IMR-90 (cell line): ENCODE results near the gene HOXD8. TPM values are rescaled to one million over a fixed set of nuclear protein-coding genes. Genes with fewer than 3 reads are reported as not detected.

Experiments
- ATAC-seq: fragments of 200-7000 bp; cut with Tn5 transposase; 2 replicates; pipeline ENCODE4 v1.9.1; 2020; ENCODE audit warnings: low read depth, mild to moderate bottlenecking, moderate library complexity
- BruUV-seq: library from RNA; stranded (reverse); fragments of 400-500 nt; replicated peaks from 2 replicates; lab custom pipeline; 2021; lab: Mats Ljungman, UMichigan
- CTCF ChIA-PET: fragments of 300-600 bp; formaldehyde crosslinking; extraction: SDS; loops from one replicate; lab custom pipeline; 2021; ENCODE audit warnings: antibody characterized with exemption; lab: Yijun Ruan, JAX
- POLR2A ChIA-PET: fragments of 300-600 bp; sonication (Branson Sonifier 250); formaldehyde crosslinking; loops from one replicate; lab custom pipeline; 2022; ENCODE audit warnings: antibody characterized with exemption; ENCODE audit not compliant: unreplicated experiment; lab: Charles Lee
- DNase-seq: peaks from one replicate; pipeline ENCODE4 v3.0.0; 2013
- H2AFZ ChIP-seq: replicated peaks from 2 replicates; pipeline ENCODE3; 2013; ENCODE audit warnings: low read length, mild to moderate bottlenecking; ENCODE audit not compliant: poor library complexity
- H2AK5ac ChIP-seq: 2 replicates; pipeline ENCODE4 v1.6.1; 2013; ENCODE audit warnings: low read depth, low read length, inconsistent platforms
- H2AK9ac ChIP-seq: replicated peaks from 2 replicates; pipeline ENCODE3; 2013; ENCODE audit warnings: mild to moderate bottlenecking, low read depth, low read length, moderate library complexity; ENCODE audit not compliant: poor library complexity
- H2BK120ac ChIP-seq: 2 replicates; pipeline ENCODE4 v1.6.1; 2013; ENCODE audit warnings: low read depth, low read length, inconsistent platforms
- H2BK15ac ChIP-seq: 3 replicates; pipeline ENCODE4 v1.6.1; 2013; ENCODE audit warnings: low read depth, low read length, inconsistent platforms
- H2BK20ac ChIP-seq: 2 replicates; pipeline ENCODE4 v1.6.1; 2013; ENCODE audit warnings: low read depth, mild to moderate bottlenecking, inconsistent platforms, low read length, moderate library complexity
- H2BK5ac ChIP-seq: 2 replicates; pipeline ENCODE4 v1.6.1; 2013; ENCODE audit warnings: mild to moderate bottlenecking, low read depth, low read length, inconsistent platforms; ENCODE audit not compliant: poor library complexity, severe bottlenecking
- H3K14ac ChIP-seq: replicated peaks from 2 replicates; pipeline ENCODE4 v1.6.1; 2013; ENCODE audit warnings: low read depth, low read length, inconsistent platforms
- H3K18ac ChIP-seq: 2 replicates; pipeline ENCODE4 v1.6.1; 2013; ENCODE audit warnings: low read depth, low read length, control low read depth
- H3K23ac ChIP-seq: 2 replicates; pipeline ENCODE4 v1.6.1; 2013; ENCODE audit warnings: low read depth, low read length, inconsistent platforms
- H3K27ac ChIP-seq: 2 replicates; pipeline ENCODE4 v1.5.1; 2013; ENCODE audit warnings: mild to moderate bottlenecking, control low read depth, low read length; ENCODE audit not compliant: insufficient read depth
- H3K27me3 ChIP-seq: 2 replicates; pipeline ENCODE4 v1.6.1; 2013; ENCODE audit warnings: low read length; ENCODE audit not compliant: control insufficient read depth, insufficient read depth
- H3K36me3 ChIP-seq: 2 replicates; pipeline ENCODE4 v1.6.1; 2013; ENCODE audit warnings: low read length, mixed read lengths; ENCODE audit not compliant: control insufficient read depth, insufficient read depth
- H3K4ac ChIP-seq: 2 replicates; pipeline ENCODE4 v1.6.1; 2013; ENCODE audit warnings: low read depth, low read length, inconsistent platforms
- H3K4me1 ChIP-seq: 2 replicates; pipeline ENCODE4 v1.6.1; 2013; ENCODE audit warnings: low read length, mixed read lengths; ENCODE audit not compliant: control insufficient read depth, insufficient read depth
- H3K4me2 ChIP-seq: 2 replicates; pipeline ENCODE4 v1.6.1; 2013; ENCODE audit warnings: low read depth, mild to moderate bottlenecking, control low read depth, low read length, moderate library complexity
- H3K4me3 ChIP-seq: 2 replicates; pipeline ENCODE4 v1.5.1; 2013; ENCODE audit warnings: low read depth, mild to moderate bottlenecking, control low read depth, low read length, moderate library complexity; ENCODE audit not compliant: insufficient read depth
- H3K56ac ChIP-seq: 2 replicates; pipeline ENCODE4 v1.6.1; 2013; ENCODE audit warnings: low read length, inconsistent platforms; ENCODE audit not compliant: insufficient read depth; ENCODE audit errors: extremely low read depth
- H3K79me1 ChIP-seq, 2 experiments: 2 replicates each; pipeline ENCODE4 v1.6.1; 2013; ENCODE audit warnings: low read length in 2 of 2, inconsistent platforms in 1 of 2, low read depth in 1 of 2
- H3K9ac ChIP-seq: 2 replicates; pipeline ENCODE4 v1.6.1; 2013; ENCODE audit warnings: low read depth, low read length, control low read depth
- H3K9me1 ChIP-seq: 2 replicates; pipeline ENCODE4 v1.6.1; 2013; ENCODE audit warnings: low read length, inconsistent platforms; ENCODE audit not compliant: insufficient read depth
- H3K9me3 ChIP-seq: 2 replicates; pipeline ENCODE4 v1.6.1; 2013; ENCODE audit warnings: low read length; ENCODE audit not compliant: control insufficient read depth, insufficient read depth
- H4K20me1 ChIP-seq: 2 replicates; pipeline ENCODE4 v1.6.1; 2013; ENCODE audit warnings: low read length, inconsistent platforms; ENCODE audit not compliant: insufficient read depth
- H4K5ac ChIP-seq: 2 replicates; pipeline ENCODE4 v1.6.1; 2013; ENCODE audit warnings: mild to moderate bottlenecking, low read depth, low read length, control low read depth
- H4K8ac ChIP-seq, 2 experiments: 2 replicates each; pipeline ENCODE4 v1.6.1; 2013; ENCODE audit warnings: low read depth in 2 of 2, low read length in 2 of 2, control low read depth in 1 of 2, inconsistent platforms in 1 of 2
- H4K91ac ChIP-seq: 2 replicates; pipeline ENCODE4 v1.6.1; 2013; ENCODE audit warnings: low read depth, low read length, inconsistent platforms; ENCODE audit not compliant: insufficient read depth
- CHD1 ChIP-seq: IDR thresholded peaks from 2 replicates; pipeline ENCODE4 v1.6.1; 2012; ENCODE audit warnings: low read depth, low read length, improper control_type of control experiment
- MAFK ChIP-seq: IDR thresholded peaks from 2 replicates; pipeline ENCODE4 v1.6.1; 2012; ENCODE audit warnings: low read depth, low read length, improper control_type of control experiment
- MAZ ChIP-seq: IDR thresholded peaks from 2 replicates; pipeline ENCODE4 v1.6.1; 2012; ENCODE audit warnings: low read depth, mild to moderate bottlenecking, low read length, improper control_type of control experiment, moderate library complexity, borderline replicate concordance
- MXI1 ChIP-seq: IDR thresholded peaks from 2 replicates; pipeline ENCODE4 v1.6.1; 2012; ENCODE audit warnings: low read depth, mild to moderate bottlenecking, low read length, moderate library complexity, borderline replicate concordance
- NFE2L2 ChIP-seq: fragments of 150-350 bp; IDR thresholded peaks from 2 replicates; pipeline ENCODE4 v1.6.1; 2016; ENCODE audit warnings: low read depth, mild to moderate bottlenecking, low read length
- POLR2A ChIP-seq: IDR thresholded peaks from 2 replicates; pipeline ENCODE4 v1.6.1; 2012; ENCODE audit warnings: mild to moderate bottlenecking, low read depth, low read length
- RAD21 ChIP-seq: IDR thresholded peaks from 2 replicates; pipeline ENCODE4 v1.6.1; 2012; ENCODE audit warnings: low read length, improper control_type of control experiment
- RCOR1 ChIP-seq: IDR thresholded peaks from 2 replicates; pipeline ENCODE4 v1.6.1; 2012; ENCODE audit warnings: mild to moderate bottlenecking, low read length, improper control_type of control experiment; ENCODE audit not compliant: insufficient replicate concordance
- WGBS, 2 experiments: methylation state at CpG; one replicate each; pipeline versions ENCODE4 v1.1.5 to v1.1.7; 2013; ENCODE audit warnings: missing lambda C conversion rate in 2 of 2; ENCODE audit not compliant: insufficient read length in 1 of 2; ENCODE audit errors: extremely low coverage in 2 of 2; 5-methylcytosine and 5-hydroxymethylcytosine counted together
- dilution Hi-C: fragments of 300-500 bp; cut with HindIII; formaldehyde crosslinking; loops from one replicate; pipeline ENCODE4 v1.14.3; 2018; ENCODE audit warnings: low sequenced_read_pairs; ENCODE audit not compliant: unreplicated experiment
- in situ Hi-C: fragments of 300-500 bp; cut with MboI; formaldehyde crosslinking; loops from 3 replicates; pipeline ENCODE4 v1.14.3; 2019; ENCODE audit warnings: low sequenced_read_pairs, inconsistent platforms, mixed read lengths
- intact Hi-C: fragments of 100-400 bp; cut with micrococcal nuclease; formaldehyde crosslinking; loops from 2 replicates; pipeline ENCODE4 v1.10.0; 2022
- polyA plus RNA-seq, 3 experiments: library from polyadenylated mRNA; depleted of rRNA; stranded (reverse); fragments of >200 nt; gene quantifications; 2 replicates each; pipeline ENCODE4 v1.2.3, GENCODE V29; 2012; ENCODE audit warnings: low replicate concordance in 1 of 3
- total RNA-seq: library from RNA; depleted of rRNA; stranded (reverse); fragments of >200 nt; gene quantifications from 2 replicates; pipeline ENCODE4 v1.2.3, GENCODE V29; 2012
- TF ChIP-seq, protein P1 (sequence below): conservative IDR thresholded peaks from 2 replicates; pipeline ENCODE4 v1.5.1; 2012; ENCODE audit warnings: mild to moderate bottlenecking, low read depth, low read length, improper control_type of control experiment
- TF ChIP-seq, protein P2 (sequence below): fragments of 150-350 bp; IDR thresholded peaks from 2 replicates; pipeline ENCODE4 v1.6.1; 2017; ENCODE audit warnings: mild to moderate bottlenecking, antibody characterized with exemption, low read length, low read depth

Gene HOXD8
- total and polyA plus RNA-seq, 2 of the 4 experiments (the other 2 are of a cell fraction) = not detected

DNA sequence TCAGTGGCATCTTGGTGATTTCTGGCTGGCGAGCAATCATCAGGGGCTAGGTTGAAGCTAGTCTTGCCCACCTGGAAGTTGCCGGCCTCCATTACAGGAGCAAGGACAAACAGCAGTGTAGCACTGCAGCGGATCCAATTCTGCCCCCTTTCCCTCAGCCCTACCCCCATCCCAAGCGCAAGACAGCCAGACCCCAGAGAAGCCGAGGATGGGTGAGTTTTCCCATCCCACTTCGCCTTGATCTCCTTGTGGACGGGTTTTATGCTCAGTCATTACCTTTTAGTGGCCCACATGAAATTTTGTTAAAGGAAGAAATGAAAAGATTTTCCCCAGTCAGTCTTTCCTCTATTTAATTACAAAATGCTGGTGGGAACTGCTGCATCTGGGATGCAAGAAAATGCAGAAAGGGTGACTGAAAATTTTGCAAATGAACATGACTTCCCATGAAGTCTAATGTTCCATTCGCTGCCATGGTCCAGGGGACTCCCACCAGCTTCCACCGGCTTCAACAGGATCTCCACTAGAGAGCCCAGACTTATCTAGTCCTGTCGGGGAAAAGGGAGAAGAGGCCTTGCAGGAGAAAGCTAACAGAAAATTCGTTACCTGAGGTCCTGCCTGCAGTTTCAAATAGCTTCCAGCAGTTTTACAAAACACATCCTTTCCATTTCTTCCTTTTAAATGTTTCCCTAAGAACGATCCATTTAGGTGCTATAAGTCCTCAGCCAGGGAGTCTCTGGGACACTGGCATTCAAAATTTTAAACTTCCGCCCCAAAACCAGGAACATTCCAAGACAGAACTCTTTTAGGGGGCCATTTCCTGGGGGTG is 8.9 kb upstream of the HOXD8 start:
- Histone ChIP-seq H3K36me3 (no peaks in the 10 kb centered on the region), H3K9me1 (no peaks in the 10 kb centered on the region), H2AFZ (no peak overlapping the region), H4K8ac (no peak overlapping the region), H2AK9ac (no peak overlapping the region), H3K79me1 (no peaks in the 10 kb centered on the region), H2BK15ac (no peak overlapping the region), H3K14ac (no peak overlapping the region), H3K27me3 (peaks cover 98% of the 10 kb centered on the region), H4K91ac (no peak overlapping the region), H2BK5ac (no peak overlapping the region), H2BK120ac (no peak overlapping the region), H4K5ac (no peak overlapping the region), H3K4me2 (no peak overlapping the region), H3K18ac (no peak overlapping the region), H3K27ac (no peak overlapping the region), H3K56ac (no peak overlapping the region), H3K4me1 (no peaks in the 10 kb centered on the region), H2BK20ac (no peak overlapping the region), H3K4ac (no peak overlapping the region), H3K9ac (no peak overlapping the region), H2AK5ac (no peak overlapping the region), H3K4me3 (no peak overlapping the region), H3K23ac (no peak overlapping the region), H3K9me3 (peaks cover 15% of the 10 kb centered on the region), H4K20me1 (no peaks in the 10 kb centered on the region; the same call in 1 of the 2 replicates)
- no TSS peak for BruUV-seq
- DNase-seq (no peak), ATAC-seq (no peak)
- no peak for TF ChIP-seq MAFK
- no peak for TF ChIP-seq NFE2L2
- no peak for TF ChIP-seq RCOR1
- no peak for TF ChIP-seq MXI1
- TF ChIP-seq, protein P1, sequence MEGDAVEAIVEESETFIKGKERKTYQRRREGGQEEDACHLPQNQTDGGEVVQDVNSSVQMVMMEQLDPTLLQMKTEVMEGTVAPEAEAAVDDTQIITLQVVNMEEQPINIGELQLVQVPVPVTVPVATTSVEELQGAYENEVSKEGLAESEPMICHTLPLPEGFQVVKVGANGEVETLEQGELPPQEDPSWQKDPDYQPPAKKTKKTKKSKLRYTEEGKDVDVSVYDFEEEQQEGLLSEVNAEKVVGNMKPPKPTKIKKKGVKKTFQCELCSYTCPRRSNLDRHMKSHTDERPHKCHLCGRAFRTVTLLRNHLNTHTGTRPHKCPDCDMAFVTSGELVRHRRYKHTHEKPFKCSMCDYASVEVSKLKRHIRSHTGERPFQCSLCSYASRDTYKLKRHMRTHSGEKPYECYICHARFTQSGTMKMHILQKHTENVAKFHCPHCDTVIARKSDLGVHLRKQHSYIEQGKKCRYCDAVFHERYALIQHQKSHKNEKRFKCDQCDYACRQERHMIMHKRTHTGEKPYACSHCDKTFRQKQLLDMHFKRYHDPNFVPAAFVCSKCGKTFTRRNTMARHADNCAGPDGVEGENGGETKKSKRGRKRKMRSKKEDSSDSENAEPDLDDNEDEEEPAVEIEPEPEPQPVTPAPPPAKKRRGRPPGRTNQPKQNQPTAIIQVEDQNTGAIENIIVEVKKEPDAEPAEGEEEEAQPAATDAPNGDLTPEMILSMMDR = no peak
- TF ChIP-seq MAZ = no peak
- TF ChIP-seq RAD21 = no peak
- TF ChIP-seq CHD1 = no peak
- TF ChIP-seq, protein P2, sequence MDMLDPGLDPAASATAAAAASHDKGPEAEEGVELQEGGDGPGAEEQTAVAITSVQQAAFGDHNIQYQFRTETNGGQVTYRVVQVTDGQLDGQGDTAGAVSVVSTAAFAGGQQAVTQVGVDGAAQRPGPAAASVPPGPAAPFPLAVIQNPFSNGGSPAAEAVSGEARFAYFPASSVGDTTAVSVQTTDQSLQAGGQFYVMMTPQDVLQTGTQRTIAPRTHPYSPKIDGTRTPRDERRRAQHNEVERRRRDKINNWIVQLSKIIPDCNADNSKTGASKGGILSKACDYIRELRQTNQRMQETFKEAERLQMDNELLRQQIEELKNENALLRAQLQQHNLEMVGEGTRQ = no peak
- TF ChIP-seq POLR2A = no peak
- in situ Hi-C loops (loop anchor here (10.0 kb wide), 2 partner anchors 334 to 1034 kb away; no protein-coding TSS in a partner anchor), dilution Hi-C loops (no loop called here), intact Hi-C loops (no loop called here)
- 0% methylated on average over 1 of the region's 13 CpGs; no CpG with 5 or more reads in 1 of the 2 experiments for WGBS, 2 experiments
- POLR2A ChIA-PET = no interaction called here
- CTCF ChIA-PET = interaction anchor here (1.5 kb wide), 1 partner anchor 11 kb away, joined by 3 read pairs; no protein-coding TSS in a partner anchor
